ENCODE measurements around the gene RGS7.
"Not testable (repeated sequence)": the region's sequence is repeated elsewhere in the genome, so short reads cannot be mapped to it uniquely, and the experiment has no call there.

RGS7 gene

DNA sequence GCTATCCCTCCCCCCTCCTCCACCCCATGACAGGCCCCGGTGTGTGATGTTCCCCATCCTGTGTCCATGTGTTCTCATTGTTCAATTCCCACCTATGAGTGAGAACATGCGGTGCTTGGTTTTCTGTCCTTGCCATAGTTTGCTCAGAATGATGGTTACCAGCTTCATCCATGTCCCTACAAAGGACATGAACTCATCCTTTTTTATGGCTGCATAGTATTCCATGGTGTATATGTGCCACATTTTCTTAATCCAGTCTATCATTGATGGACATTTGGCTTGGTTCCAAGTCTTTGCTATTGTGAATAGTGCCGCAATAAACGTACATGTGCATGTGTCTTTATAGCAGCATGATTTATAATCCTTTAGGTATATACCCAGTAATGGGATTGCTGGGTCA is 461.6 kb downstream of the RGS7 start:
- not testable (repeated sequence) for DNase-seq

DNA sequence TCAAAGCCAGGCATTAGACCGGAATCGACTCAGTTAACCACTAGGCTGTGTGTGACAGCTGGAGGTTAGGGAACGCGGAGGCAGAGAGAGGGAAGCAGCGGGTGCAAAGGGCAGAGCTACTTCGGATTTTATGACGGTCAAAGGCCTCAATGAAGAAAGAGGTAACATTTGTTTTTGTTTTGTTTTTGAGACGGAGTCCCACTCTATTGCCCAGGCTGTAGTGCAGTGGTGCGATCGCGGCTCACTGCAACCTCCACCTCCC is 468.3 kb downstream of the RGS7 start:
- DNase-seq = no peak

DNA sequence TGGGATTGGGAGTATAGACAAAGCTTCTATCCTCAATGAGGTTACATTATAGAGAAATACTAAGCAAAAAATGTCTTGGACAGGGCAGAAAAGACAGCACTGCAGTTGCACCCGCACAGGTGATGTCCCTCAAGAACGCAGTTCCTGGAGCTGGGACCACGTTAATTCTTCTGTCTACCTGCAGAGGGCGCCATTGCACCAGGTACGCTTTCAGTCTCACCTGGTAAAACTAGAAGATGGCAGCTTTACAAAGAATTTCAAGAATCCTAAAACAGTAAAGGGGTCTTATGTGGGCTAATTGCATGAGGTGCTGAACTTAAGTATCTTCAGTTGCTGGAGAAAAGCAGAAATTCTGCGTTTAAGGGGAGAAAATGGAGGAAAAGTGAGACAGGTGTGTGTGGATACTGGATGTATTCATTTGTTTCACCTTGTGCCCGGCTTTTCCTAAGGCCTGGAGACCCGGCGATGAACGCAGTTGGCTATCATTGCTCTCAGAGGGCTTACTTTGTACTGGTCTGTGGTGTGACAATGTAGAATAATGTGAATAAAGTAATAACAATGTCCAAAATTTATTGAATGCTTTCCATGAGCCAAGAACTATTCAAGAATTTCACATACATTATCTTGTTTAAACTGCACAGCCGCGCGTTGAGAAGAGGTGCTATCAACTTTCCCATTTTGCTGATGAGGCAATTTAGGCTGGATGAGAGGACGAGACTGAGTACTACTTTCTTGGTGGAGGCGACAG is 468.8 kb downstream of the RGS7 start:
- peak; percentile 55 for DNase-seq

DNA sequence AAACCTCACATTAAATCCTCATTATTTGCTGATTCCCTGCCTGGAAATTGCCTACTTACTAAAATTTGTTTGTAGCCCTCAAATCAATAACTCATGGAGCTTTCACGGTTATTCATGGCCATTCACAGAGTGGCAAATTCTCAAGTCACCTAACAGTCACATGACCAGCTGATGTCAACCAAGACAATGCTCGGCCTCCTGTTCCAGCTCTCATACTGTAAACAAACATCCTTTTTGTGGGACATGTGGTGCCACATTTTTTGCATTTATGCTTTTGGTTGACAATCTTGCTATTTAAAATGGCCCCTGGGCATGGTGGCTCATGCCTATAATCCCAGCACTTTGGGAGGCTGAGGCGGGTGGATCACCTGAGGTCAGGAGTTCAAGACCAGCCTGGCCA is 473.5 kb downstream of the RGS7 start:
- no peak for DNase-seq

DNA sequence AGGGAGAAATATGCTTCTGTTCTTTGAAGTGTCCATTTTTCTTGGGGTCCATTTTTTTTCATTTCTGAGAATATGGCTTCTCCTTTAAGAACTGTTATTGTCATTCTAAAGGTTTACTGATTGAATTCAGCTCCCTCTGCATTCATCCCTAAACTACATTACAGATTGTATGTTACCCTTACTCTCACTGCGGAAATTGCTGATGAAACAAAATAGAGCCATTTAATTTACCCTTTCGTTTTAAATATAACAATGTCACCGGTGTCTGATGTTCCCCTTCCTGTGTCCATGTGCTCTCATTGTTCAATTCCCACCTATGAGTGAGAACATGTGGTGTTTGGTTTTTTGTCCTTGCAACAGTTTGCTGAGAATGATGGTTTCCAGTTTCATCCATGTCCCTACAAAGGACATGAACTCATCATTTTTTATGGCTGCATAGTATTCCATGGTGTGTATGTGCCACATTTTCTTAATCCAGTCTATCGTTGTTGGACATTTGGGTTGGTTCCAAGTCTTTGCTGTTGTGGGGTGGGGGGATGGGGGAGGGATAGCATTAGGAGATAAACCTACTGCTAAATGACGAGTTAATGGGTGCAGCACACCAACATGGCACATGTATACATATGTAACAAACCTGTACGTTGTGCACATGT is 474.2 kb downstream of the RGS7 start:
- DNase-seq = not testable (repeated sequence)

DNA sequence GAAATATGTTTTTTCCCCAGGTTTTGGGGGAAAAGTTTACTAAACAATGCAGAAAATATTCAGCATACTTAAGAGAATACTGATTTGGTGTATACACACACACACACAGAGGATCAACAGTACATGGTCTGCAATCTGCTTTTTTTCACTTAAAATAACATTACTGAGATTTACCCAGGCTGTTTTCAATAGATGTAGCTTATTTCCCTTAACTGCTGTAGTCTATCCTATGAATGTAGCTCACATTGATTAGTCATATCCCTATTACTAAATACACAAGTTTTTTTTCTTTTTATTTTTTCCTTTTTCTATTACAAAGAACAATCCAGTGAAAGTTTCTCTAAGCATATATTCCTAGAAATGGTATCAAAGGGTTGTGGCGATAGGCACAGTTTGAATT is 478.4 kb downstream of the RGS7 start:
- no peak for DNase-seq

DNA sequence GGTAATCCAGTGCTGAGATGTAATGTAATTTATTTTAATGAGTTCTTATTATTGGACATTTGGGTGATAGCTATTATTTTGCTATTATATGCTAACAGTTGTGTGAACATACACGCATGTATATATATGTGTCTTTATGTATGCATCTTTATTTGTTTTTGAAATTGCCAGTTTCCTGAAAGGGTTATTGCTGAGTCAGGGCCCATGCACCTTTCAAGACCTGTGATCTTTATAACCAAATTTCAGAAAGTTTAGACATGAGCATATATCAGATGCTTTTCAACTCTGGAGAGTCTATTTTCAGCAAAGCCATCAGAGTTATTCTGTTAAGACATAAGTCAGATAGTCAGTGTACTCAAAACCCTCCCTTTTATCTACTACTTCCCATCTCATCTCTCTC is 479.4 kb downstream of the RGS7 start:
- DNase-seq = no peak

DNA sequence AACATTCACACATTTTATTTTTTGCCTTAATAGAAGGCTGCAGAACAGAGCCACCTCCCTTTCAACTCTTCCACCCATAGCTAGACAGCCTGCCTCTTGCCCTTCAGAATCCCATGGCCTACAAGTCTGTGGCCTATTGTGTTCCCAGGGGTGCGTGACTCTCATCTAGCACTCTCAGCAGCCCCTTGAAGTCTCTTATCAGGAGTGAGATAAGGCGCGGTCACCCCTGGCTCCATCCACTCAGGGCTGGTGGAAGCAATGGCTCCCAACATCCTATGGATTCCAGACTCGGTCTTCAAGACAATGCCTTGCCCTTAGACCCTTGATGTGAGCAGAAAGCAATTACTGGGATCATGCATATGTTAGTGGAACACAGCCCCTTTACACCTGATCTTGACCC is 480.9 kb downstream of the RGS7 start:
- DNase-seq = no peak

DNA sequence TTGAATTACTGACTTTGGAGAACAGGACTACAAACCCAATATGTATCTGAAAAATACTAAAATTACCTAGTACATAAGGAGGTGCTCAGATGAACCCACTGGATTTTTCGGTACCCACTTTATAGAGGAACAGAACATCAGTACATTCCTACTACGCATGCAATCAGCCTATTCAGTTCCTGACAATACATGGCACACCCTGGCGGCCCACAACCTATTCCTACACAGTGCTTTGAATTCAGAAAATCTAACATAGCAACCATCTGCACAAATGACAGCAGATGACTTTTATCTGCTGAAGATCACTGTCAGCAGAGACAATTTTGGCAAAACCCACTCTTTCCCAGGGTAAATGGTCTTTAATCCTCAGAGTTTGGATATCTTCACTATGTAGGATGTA is 487.9 kb downstream of the RGS7 start:
- DNase-seq = no peak

DNA sequence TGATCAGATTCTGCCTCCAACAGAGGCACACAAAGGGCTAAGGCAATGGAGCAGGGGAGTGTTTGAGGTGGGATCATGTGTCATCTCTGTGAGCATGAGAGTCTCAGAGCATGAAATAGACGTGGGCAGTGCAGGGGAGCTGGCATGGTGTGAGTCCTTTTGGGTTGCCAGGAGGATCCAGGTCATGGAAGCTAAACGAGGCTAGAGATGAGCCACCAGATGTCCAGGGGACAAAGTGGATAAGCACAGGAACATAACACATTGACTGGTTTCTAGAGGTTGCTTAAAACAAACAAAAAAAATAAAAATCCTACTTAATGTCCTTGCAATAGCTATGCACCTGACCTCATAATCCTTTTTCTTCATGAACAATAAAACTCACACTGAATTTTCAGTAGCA is 490.3 kb downstream of the RGS7 start:
- no peak for DNase-seq

DNA sequence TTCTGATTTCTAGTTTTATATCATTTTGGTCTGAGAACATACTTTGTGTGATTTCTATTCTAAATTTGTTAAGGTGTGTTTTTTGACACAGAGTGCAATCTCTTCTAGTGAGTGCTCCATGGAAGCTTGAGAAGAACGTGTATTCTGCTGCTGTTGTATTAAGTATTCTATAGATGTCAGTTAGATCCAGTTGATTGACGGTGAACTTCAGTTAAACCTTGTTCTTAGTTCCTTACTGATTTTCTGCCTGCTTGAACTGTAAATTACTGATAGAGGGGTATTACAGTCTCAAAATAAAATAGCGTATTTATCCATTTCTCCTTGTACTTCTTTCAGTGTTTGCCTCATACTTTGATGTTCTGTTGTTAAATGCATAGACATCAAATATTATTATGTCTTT is 497.0 kb downstream of the RGS7 start:
- no peak for DNase-seq

DNA sequence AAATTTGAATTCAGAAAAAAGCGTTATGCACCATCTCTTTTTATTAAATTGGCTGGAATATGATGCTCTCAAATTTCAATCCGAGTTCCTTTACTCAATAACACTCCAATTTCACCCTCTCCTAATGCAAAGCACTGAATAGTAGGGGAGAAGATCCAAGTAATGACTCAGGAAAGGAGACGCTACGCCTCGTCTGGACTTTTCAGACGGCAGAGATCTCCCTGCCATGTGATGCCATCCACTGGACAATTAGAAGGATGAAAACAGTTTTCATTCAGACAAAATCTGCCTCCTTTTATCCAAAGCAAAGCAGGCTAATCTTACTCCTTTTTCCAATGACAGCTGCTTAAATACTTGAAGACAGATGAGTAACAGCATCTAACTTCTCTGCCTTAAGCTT is 502.6 kb downstream of the RGS7 start:
- no peak for DNase-seq

DNA sequence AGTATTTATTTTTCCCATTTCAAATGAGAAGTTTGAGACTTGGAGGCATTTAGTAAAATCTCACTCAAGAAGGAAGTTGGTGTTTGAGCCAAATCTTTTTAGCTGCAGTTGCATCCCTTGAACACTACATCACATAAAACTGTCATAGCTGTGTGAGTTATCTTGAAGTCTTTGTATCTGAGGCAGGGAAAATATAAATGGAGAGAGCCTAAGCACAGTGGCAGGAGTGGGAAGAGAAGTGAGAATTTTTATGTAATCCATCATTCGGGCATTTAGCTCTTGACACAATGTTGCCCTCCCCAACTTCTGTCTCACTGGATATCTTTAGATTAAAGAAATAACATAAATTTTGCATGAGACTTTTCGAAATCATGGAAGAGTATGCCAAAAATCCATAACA is 509.7 kb downstream of the RGS7 start:
- DNase-seq = no peak

DNA sequence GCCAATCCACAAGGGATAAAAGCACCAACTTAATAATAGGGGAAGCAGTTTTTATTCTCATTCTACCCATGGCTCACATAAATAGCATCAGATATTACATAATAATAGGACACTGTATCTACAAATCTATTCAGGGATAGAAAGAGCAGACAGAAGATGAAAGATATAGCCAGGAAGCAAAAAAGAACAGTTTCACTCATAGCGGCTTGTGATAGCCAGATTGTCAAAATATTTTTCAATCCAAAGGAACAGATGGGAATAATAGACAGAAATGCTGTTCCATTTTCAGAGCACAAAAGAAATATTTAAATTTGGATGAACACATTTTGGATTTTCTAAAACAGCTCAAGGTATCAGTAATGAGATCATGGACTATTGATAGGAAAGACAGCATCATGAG is 512.5 kb downstream of the RGS7 start:
- DNase-seq = no peak

DNA sequence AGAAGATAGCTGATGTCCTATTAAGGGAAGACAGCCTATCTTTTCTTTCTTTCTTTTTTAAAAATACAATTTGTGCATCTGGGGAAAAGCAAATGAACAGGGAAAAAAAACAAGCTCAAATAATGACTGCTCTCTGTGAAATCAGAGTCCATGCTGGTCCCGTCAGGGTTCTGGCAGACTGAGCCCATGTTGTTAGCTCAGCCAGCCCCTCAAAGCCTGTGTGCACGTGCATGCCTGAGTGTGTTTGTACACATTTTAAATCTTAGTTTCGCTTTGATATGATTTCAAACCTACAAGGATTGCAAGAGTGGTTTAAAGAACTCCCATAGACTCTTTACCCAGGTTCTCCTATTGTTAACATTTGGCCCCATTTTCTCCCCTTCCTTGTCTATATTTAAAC is 513.2 kb downstream of the RGS7 start:
- no peak for DNase-seq

DNA sequence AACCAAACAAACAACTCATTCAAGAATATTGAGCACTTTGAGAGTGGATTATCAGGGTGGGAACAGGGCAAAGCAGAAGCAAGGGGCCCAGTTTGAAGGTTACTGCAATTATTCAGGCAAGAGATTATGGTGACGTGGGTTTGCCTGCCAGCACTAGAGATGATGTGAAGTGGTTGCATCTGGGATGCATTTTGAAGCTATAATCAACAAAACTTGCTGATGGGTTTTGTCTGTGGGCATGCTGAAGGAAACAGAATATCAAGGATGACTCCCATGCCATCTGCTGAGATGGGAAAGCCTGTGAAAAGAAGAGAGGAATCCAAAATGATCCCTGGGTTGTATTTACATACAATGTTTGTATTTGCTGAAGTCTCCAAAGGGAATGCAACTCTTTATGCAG is 520.7 kb downstream of the RGS7 start:
- no peak for DNase-seq

DNA sequence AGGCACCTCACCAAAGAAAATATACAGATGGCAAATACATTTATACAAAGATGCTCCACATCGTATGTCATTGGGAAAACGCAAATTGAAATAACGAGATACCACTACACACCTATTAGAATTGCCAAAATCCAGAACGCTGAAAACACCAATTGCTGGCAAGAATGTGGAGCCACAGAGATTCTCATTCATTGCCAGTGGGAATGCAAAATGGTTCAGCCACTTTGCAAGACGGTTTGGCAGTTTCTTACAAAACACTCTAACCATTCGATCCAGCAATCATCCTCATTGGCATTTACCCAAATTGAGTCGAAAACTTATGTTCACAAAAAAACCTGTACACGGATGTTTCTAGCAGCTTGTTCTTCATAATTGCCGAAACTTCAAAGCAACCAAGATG is 521.7 kb downstream of the RGS7 start:
- no peak for DNase-seq

DNA sequence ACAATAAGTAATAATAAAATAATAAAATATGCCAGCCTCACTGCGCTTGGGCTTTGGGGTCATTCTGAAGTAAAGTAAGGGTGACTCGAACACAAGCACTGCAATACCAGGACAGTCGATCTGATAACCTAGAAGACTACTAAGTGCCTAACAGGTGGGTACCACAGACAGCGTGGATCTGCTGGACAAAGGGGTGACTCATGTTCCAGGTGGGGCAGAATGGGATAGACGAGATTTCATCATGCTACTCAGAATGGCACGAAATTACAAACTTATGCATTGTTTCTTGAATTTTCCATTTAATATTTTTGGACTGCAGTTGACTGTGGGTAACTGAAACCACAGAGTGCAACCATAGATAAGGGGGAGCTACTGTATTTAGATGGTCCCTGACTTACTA is 523.9 kb downstream of the RGS7 start:
- DNase-seq = no peak

DNA sequence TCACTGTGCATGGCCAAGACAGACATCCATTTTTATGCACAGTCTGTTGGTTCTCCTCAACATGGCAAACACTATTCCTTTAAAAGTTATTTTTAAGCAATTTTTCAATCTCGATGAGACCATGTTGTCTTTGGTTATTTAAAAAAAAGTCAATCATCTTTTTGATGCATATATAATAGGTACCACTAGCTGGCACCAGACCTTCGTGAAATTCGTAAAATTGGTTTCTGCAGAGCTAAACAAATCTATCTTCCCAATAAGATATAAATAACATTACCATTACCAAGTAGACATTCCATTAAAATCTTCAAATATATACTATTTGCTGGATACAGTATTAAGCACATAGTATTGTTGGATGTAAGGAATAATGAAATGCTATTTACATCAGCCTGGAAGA is 525.1 kb downstream of the RGS7 start:
- no peak for DNase-seq

DNA sequence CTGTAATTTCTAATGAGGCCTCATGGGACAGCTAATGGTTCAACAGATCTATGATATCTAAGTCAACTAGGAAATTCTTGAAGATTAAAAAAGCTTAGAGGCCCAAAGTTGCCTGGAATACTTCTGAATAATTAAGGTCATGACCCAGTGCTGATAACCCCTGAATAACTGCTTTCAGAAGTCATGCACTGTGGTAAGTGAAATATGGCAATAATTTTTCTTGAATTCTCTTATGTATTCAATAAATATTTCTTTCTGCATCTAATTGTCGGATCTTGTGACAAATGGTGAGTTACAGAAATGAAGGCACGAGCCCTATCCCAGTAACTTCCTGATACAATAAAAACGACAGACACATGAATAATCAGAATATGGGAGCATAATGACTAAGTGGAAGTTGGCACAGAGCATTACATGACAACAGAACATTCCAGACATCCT is 525.8 kb downstream of the RGS7 start:
- no peak for DNase-seq

DNA sequence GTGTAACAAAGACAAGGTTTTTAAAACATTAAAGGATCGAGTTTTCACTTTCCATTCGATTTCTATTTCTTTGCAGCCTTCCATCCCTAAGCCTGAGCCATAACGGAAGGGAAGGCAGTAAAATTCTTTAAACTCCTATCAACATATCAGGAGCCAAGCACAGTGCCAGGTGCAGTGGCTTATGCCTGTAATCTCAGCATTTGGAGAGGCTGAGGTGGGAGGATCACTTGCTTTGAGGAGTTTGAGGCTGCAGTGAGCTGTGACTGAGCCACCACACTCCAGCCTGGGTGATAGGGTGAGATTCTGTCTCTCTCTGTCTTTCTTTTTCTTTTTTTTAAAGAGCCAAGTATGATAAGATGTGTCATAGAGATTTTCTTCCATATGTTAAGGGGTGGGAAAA is 527.5 kb downstream of the RGS7 start:
- DNase-seq = no peak

DNA sequence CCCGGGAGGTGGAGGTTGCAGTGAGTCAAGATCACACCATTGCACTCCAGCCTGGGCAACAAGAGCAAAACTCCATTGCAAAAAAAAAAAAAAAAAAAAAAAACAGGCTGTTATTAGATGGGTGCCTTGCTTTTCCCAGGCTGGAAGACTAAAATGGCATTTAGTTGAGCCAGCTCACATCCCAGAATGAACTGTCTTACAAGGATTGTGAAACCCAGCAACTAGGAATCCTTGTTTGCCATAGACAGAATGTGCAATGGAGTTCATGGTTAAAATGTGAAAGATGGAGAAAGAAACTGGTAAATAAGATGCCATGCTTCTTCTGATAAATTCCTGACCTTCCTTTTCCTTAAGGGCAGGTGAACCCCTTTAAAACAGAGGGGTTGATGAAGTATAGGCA is 529.2 kb downstream of the RGS7 start:
- DNase-seq = no peak

DNA sequence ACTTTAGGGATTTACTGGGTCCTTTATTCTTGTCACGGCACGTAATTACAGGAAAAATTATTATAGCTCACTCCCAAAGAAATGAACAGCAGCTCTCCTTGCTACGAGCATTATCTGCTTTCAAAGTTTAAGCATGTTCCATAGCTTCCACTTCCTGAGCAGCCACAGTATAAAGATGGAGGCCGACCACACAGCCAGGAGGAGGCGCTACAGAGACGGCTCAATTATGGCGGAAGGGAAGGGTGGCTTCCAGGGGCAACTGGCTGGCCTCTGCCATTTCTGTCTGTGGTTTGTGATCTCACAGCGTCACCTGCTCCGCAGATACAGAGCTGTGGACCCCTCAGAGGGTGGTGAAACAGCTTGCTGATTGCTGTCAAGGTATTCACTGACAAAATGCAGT is 532.8 kb downstream of the RGS7 start:
- DNase-seq = no peak

DNA sequence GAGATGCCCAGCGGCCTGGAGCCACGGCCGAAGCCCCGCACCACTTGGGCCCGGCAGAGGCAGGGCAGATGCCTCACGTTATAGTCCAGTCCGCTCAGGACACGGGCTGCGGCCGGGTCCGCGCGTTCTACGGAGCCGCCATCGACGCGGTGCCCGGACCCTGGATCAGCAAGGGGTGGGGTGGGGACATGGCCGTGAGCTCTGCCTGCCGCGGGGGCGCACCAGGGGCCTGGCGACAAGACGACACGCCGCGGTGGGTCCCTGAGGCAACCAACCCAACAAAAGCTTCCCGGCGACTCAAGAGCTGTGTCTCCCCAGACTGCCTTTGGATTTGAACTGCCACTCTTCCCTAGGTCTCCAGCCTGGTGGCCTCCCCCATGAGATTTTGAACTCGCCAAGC is 533.6 kb downstream of the RGS7 start:
- no peak for DNase-seq

DNA sequence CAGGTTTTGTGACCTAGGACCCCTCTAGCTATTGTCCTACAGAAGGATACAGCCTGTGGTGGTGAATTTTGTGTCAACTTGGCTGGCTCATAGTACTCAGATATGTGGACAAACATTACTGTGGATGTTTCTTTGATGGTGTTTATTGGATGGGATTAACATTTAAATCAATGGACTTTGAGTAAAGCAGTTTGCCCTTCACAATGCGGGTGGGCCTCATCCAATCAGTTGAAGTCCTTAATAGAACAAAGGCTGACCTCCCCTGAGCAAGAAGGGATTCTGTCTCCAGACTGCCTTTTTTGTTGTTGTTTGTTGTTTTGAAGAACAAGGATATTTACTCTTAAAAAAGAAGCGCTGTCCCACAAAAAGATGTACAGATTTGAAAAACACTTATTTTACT is 535.1 kb downstream of the RGS7 start:
- DNase-seq = no peak

Data from NCI-H345 (cell line).